ENCODE measurements around the gene FLOT2.
"Not testable (repeated sequence)": the region's sequence is repeated elsewhere in the genome, so short reads cannot be mapped to it uniquely, and the experiment has no call there.

Gene FLOT2

DNA sequence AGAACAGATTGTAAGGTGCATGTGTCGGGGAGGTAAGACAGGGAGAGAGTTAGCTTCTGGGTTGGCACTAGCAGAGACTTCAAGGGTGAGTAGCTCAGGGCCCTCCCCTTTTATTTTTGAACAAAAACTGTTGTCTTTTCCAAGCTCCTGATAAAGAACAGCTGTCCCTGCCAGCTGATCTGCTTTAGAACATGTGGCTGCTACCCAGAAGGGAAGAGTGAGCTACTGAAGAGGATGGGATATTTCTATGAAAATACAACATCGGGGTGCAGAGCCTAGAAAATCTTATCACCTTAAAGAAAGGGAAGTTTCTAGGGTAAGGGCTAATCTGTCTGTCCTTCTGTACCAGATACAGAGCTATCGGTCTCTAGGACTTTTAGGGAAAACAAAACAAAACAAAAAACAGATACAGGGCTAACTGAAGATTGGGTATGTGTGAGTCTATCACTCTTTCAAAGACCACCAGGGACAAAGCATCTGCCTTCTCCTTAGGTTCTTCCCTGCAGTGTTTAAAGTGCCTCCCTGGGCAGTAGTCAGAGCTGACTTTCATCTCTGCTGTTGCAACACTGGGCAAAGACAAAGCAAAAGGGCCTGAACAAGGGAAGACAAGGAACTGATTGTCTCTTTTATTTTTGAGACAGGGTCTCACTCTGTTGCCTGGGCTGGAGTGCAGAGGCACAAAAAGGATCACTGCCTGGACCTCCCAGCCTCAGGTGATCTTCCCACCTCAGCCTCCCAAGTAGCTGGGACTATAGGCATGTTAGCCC, 10.4 kb upstream of the FLOT2 start:
- peaks cover 45% of the 10 kb centered on the region for H3K36me3 ChIP-seq (ENCODE audit: control insufficient read depth, insufficient read depth, low read length)
- DNase-seq (ENCODE audit: extremely low read depth, insufficient read length) = no peak

DNA sequence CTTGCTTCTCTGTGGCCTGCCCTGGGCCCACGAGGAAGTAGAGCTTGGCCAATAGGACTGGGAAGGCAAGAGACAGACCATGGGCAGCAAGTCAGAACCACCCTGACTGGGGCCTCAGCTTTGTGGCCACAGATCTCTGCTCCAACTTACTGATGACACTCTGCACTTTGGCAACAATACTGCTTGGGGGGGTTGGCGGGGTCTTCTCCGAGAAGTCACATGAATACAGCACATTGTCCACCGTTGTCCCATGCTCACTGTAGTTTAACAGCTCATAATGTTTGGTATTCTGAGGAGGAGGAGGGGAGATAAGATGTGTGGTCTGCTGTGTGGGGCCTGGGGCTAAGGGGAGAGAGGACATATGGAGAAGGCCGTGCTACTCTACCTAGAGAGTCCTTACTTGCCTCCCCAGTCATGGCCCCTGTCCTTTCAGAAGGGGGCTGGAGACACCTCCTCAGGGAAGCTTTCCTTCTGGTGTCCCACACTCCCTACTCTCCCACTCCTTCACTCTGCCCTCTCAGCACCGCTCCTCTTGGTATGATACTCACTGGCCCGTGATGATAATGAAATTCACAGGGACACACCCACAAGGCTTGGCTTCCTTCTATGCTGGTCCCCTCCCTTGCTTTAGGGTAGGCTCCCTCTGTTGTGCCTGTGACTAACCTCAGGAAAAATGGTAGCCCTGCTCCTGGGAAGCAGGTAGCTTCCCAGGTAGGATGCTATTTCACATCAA, 9.3 kb upstream of the FLOT2 start:
- Histone ChIP-seq H3K4me3 (replicated peaks; ENCODE audit: low read depth, low read length) (no peak overlapping the region), H3K27me3 (replicated peaks; ENCODE audit: control insufficient read depth, insufficient read depth, low read length) (no peaks in the 10 kb centered on the region), H3K36me3 (ENCODE audit: control insufficient read depth, insufficient read depth, low read length) (peaks cover 36% of the 10 kb centered on the region)
- no peak for TF ChIP-seq CTCF (IDR thresholded peaks at IDR 0.05; ENCODE audit: insufficient read depth, low read length, poor library complexity, severe bottlenecking)
- no peak for DNase-seq (ENCODE audit: extremely low read depth, insufficient read length)

More for the DNA sequence above, 10.4 kb upstream of the FLOT2 start:
- no peaks in the 10 kb centered on the region for H3K27me3 ChIP-seq (replicated peaks; ENCODE audit: control insufficient read depth, insufficient read depth, low read length)
- TF ChIP-seq CTCF (IDR thresholded peaks at IDR 0.05; ENCODE audit: insufficient read depth, low read length, poor library complexity, severe bottlenecking) = no peak
- no peak overlapping the region for H3K4me3 ChIP-seq (replicated peaks; ENCODE audit: low read depth, low read length)

DNA sequence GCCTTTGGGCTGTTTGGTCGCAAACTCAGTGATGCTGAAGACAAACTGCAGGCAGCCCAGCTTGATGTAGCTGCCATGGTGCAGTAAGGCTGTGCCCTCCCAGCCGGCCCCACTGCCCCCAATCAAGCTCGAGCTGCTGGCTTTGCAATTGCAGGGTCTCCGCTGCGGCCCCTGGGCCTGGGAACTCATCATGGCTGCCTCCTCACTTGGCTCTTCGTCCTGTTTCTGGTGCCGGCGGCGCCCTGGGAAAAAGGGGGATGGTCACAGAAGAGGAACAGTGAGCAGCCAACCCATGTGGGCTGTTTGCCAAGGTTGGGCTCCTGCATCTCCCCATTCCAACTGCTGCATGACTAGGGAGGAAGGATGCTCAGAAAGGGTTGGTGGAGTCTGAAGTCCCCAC, 8.7 kb upstream of the FLOT2 start:
- Histone ChIP-seq H3K36me3 (ENCODE audit: control insufficient read depth, insufficient read depth, low read length) (peaks cover 31% of the 10 kb centered on the region), H3K27me3 (replicated peaks; ENCODE audit: control insufficient read depth, insufficient read depth, low read length) (no peaks in the 10 kb centered on the region), H3K4me3 (replicated peaks; ENCODE audit: low read depth, low read length) (no peak overlapping the region)
- no peak for DNase-seq (ENCODE audit: extremely low read depth, insufficient read length)
- TF ChIP-seq CTCF (IDR thresholded peaks at IDR 0.05; ENCODE audit: insufficient read depth, low read length, poor library complexity, severe bottlenecking) = no peak

- no peak overlapping the region for H3K4me3 ChIP-seq (replicated peaks; ENCODE audit: low read depth, low read length)
- no peak for TF ChIP-seq CTCF (IDR thresholded peaks at IDR 0.05; ENCODE audit: insufficient read depth, low read length, poor library complexity, severe bottlenecking)
- H3K27me3 ChIP-seq (replicated peaks; ENCODE audit: control insufficient read depth, insufficient read depth, low read length) = no peaks in the 10 kb centered on the region
- peaks cover 16% of the 10 kb centered on the region for H3K36me3 ChIP-seq (ENCODE audit: control insufficient read depth, insufficient read depth, low read length)
- DNase-seq (ENCODE audit: extremely low read depth, insufficient read length) = no peak
These were observed 7.3 kb upstream of the FLOT2 start for GRCh38 chr17:28904800-28905199.

- H3K36me3 ChIP-seq (ENCODE audit: control insufficient read depth, insufficient read depth, low read length) = peaks cover 12% of the 10 kb centered on the region
- not testable (repeated sequence) for H3K4me3 ChIP-seq (replicated peaks; ENCODE audit: low read depth, low read length); DNase-seq (ENCODE audit: extremely low read depth, insufficient read length); H3K27me3 ChIP-seq (replicated peaks; ENCODE audit: control insufficient read depth, insufficient read depth, low read length)
These were observed 6.0 kb upstream of the FLOT2 start for GRCh38 chr17:28903546-28903841.

GRCh38 chr17:28902819-28903545, 5.4 kb upstream of the FLOT2 start, which contains the start of gene DHRS13:
TSS of gene DHRS13 (minus strand) at chr17:28903079. CDS start at chr17:28902944, 135 bp downstream.
- peaks cover 9% of the 10 kb centered on the region for H3K36me3 ChIP-seq (ENCODE audit: control insufficient read depth, insufficient read depth, low read length)

More at GRCh38 chr17:28902819-28903545, 5.4 kb upstream of the FLOT2 start, which contains the start of gene DHRS13:
- Histone ChIP-seq H3K4me3 (replicated peaks; ENCODE audit: low read depth, low read length) (peak within 1 kb of the TSS; percentile 56), H3K27me3 (replicated peaks; ENCODE audit: control insufficient read depth, insufficient read depth, low read length) (no peaks in the 10 kb centered on the region)
- DNase-seq (ENCODE audit: extremely low read depth, insufficient read length) = peak; percentile 98
- TF ChIP-seq CTCF (IDR thresholded peaks at IDR 0.05; ENCODE audit: insufficient read depth, low read length, poor library complexity, severe bottlenecking) = peak; percentile 95
